GM12878 (cell line): ENCODE measurements around the gene WDR11. TPM values are rescaled to one million over a fixed set of nuclear protein-coding genes. Genes with fewer than 3 reads are reported as not detected.

Experiments
- E2F4 ChIP-seq: IDR thresholded peaks from 2 replicates; pipeline ENCODE4 v1.6.1; 2012; ENCODE audit warnings: low read depth, low read length, improper control_type of control experiment
- GATAD2B ChIP-seq: fragments of 450-650 bp; conservative IDR thresholded peaks from 2 replicates; pipeline ENCODE4 v1.6.1; 2017; ENCODE audit warnings: low read depth, mild to moderate bottlenecking, moderate library complexity
- LARP7 ChIP-seq: fragments of 450-650 bp; IDR thresholded peaks from 2 replicates; pipeline ENCODE4 v1.6.1; 2017; ENCODE audit warnings: mild to moderate bottlenecking
- NFXL1 ChIP-seq: fragments of 450-650 bp; IDR thresholded peaks from 2 replicates; pipeline ENCODE4 v1.6.1; 2017; ENCODE audit warnings: antibody characterized with exemption, mild to moderate bottlenecking, borderline replicate concordance
- NKRF ChIP-seq: fragments of 450-650 bp; conservative IDR thresholded peaks from 2 replicates; pipeline ENCODE4 v1.6.1; 2017; ENCODE audit warnings: mild to moderate bottlenecking, moderate library complexity
- RCOR1 ChIP-seq: conservative IDR thresholded peaks from 2 replicates; pipeline ENCODE4 v1.6.1; 2012; ENCODE audit warnings: low read depth, low read length, improper control_type of control experiment
- RELB ChIP-seq: fragments of 450-650 bp; IDR thresholded peaks from 2 replicates; pipeline ENCODE4 v1.6.1; 2017; ENCODE audit warnings: low read depth, mild to moderate bottlenecking, moderate library complexity
- SMAD5 ChIP-seq: IDR thresholded peaks from 2 replicates; pipeline ENCODE4 v1.6.1; 2016; ENCODE audit warnings: antibody characterized with exemption, low read depth
- ZNF24 ChIP-seq: fragments of 450-650 bp; IDR thresholded peaks from 2 replicates; pipeline ENCODE4 v1.6.1; 2017; ENCODE audit warnings: antibody characterized with exemption, mild to moderate bottlenecking
- ZNF384 ChIP-seq: IDR thresholded peaks from 2 replicates; pipeline ENCODE4 v1.6.1; 2012; ENCODE audit warnings: low read depth, mild to moderate bottlenecking, low read length, improper control_type of control experiment, borderline replicate concordance
- polyA plus RNA-seq, 11 experiments: library from polyadenylated mRNA; depleted of rRNA in 4 of 11; unstranded in 6 of 11; stranded (reverse) in 5 of 11; fragments of >200 nt; fragmentation: Nextera tagmentation in 4 of 11; fragmentation: Illumina TruSeq in 1 of 11; extraction: Ambion mirVana in 4 of 11; extraction: Trizol in 1 of 11; gene quantifications; 1 replicate in 1 of 11; 2 replicates in 10 of 11; pipeline versions ENCODE4 v1.2.1 to v1.2.3, GENCODE V29; 2011 to 2016; ENCODE audit warnings: inconsistent platforms in 2 of 11, missing spikeins in 2 of 11, low read depth in 1 of 11
- total RNA-seq, 4 experiments: library from RNA; depleted of rRNA in 3 of 4; stranded (reverse); fragments of >200 nt in 3 of 4; fragmentation: Illumina TruSeq in 1 of 4; extraction: Trizol in 1 of 4; gene quantifications; 2 replicates each; pipeline versions ENCODE4 v1.2.1 to v1.2.3, GENCODE V29; 2013 to 2021
- TF ChIP-seq, protein P1 (sequence below): fragments of 450-650 bp; IDR thresholded peaks from 2 replicates; pipeline ENCODE4 v1.6.1; 2017; ENCODE audit warnings: mild to moderate bottlenecking, moderate library complexity
- TF ChIP-seq, protein P2 (sequence below): IDR thresholded peaks from 2 replicates; pipeline ENCODE4 v1.6.1; 2011; ENCODE audit warnings: low read depth, low read length, improper control_type of control experiment, borderline replicate concordance
- TF ChIP-seq, protein P3 (sequence below): fragments of 450-650 bp; IDR thresholded peaks from 2 replicates; pipeline ENCODE4 v1.6.1; 2017; ENCODE audit warnings: borderline replicate concordance
- TF ChIP-seq, protein P4 (sequence below): IDR thresholded peaks from 2 replicates; pipeline ENCODE4 v1.6.1; 2011; ENCODE audit warnings: borderline replicate concordance, low read depth, mild to moderate bottlenecking, moderate library complexity, low read length; ENCODE audit not compliant: insufficient read depth, poor library complexity, severe bottlenecking

WDR11 gene
- total and polyA plus RNA-seq, 10 of the 15 experiments (the other 5 are each of a cell fraction or from before 2014, with no cell fraction given): 21.3 to 132 (median 42.6) TPM

GRCh38 chr10:120850911-120851865 is at the start of gene WDR11 (continued):
- TF ChIP-seq, protein P1, sequence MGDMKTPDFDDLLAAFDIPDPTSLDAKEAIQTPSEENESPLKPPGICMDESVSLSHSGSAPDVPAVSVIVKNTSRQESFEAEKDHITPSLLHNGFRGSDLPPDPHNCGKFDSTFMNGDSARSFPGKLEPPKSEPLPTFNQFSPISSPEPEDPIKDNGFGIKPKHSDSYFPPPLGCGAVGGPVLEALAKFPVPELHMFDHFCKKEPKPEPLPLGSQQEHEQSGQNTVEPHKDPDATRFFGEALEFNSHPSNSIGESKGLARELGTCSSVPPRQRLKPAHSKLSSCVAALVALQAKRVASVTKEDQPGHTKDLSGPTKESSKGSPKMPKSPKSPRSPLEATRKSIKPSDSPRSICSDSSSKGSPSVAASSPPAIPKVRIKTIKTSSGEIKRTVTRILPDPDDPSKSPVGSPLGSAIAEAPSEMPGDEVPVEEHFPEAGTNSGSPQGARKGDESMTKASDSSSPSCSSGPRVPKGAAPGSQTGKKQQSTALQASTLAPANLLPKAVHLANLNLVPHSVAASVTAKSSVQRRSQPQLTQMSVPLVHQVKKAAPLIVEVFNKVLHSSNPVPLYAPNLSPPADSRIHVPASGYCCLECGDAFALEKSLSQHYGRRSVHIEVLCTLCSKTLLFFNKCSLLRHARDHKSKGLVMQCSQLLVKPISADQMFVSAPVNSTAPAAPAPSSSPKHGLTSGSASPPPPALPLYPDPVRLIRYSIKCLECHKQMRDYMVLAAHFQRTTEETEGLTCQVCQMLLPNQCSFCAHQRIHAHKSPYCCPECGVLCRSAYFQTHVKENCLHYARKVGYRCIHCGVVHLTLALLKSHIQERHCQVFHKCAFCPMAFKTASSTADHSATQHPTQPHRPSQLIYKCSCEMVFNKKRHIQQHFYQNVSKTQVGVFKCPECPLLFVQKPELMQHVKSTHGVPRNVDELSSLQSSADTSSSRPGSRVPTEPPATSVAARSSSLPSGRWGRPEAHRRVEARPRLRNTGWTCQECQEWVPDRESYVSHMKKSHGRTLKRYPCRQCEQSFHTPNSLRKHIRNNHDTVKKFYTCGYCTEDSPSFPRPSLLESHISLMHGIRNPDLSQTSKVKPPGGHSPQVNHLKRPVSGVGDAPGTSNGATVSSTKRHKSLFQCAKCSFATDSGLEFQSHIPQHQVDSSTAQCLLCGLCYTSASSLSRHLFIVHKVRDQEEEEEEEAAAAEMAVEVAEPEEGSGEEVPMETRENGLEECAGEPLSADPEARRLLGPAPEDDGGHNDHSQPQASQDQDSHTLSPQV: no peak
- TF ChIP-seq GATAD2B (peak; percentile 84), E2F4 (0 out of 2 replicates have a peak, but pooled peaks have one; percentile 34), RELB (peak; percentile 94), SMAD5 (peak; percentile 65; the same call in 1 of the 2 replicates), LARP7 (peak; percentile 90), ZNF24 (peak; percentile 55; the same call in 1 of the 2 replicates), RCOR1 (no peak; the same call in 1 of the 2 replicates), ZNF384 (peak; percentile 64), NKRF (peak; percentile 75; the same call in 1 of the 2 replicates), NFXL1 (no peak)
- TF ChIP-seq, protein P2, sequence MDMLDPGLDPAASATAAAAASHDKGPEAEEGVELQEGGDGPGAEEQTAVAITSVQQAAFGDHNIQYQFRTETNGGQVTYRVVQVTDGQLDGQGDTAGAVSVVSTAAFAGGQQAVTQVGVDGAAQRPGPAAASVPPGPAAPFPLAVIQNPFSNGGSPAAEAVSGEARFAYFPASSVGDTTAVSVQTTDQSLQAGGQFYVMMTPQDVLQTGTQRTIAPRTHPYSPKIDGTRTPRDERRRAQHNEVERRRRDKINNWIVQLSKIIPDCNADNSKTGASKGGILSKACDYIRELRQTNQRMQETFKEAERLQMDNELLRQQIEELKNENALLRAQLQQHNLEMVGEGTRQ: no peak
- TF ChIP-seq, protein P3, sequence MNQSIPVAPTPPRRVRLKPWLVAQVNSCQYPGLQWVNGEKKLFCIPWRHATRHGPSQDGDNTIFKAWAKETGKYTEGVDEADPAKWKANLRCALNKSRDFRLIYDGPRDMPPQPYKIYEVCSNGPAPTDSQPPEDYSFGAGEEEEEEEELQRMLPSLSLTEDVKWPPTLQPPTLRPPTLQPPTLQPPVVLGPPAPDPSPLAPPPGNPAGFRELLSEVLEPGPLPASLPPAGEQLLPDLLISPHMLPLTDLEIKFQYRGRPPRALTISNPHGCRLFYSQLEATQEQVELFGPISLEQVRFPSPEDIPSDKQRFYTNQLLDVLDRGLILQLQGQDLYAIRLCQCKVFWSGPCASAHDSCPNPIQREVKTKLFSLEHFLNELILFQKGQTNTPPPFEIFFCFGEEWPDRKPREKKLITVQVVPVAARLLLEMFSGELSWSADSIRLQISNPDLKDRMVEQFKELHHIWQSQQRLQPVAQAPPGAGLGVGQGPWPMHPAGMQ: no peak
- TF ChIP-seq, protein P4, sequence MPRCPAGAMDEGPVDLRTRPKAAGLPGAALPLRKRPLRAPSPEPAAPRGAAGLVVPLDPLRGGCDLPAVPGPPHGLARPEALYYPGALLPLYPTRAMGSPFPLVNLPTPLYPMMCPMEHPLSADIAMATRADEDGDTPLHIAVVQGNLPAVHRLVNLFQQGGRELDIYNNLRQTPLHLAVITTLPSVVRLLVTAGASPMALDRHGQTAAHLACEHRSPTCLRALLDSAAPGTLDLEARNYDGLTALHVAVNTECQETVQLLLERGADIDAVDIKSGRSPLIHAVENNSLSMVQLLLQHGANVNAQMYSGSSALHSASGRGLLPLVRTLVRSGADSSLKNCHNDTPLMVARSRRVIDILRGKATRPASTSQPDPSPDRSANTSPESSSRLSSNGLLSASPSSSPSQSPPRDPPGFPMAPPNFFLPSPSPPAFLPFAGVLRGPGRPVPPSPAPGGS: peak; percentile 28
